ENCODE data around the gene LRRC31.

The LRRC31 gene

GRCh38 chr3:169869484-169870220, at the start of gene LRRC31:
Gene LRRC31, minus strand, starts transcription at chr3:169869935. Its CDS starts 128 bp downstream, at chr3:169869807.
- Histone ChIP-seq H3F3A (ENCODE audit: control insufficient read depth, insufficient read depth) (no peaks in the 10 kb centered on the region), H3K4me3 (ENCODE audit: low read length) (no peak within 1 kb of the TSS), H3K9me2 (replicated peaks; ENCODE audit: control insufficient read depth, low read length) (no peaks in the 10 kb centered on the region), H3K36me3 (ENCODE audit: control insufficient read depth, low read length) (no peaks in the 10 kb centered on the region), H3K27me3 (ENCODE audit: control insufficient read depth, low read length) (no peaks in the 10 kb centered on the region), H3K9me3 (ENCODE audit: control insufficient read depth, insufficient read depth, low read length) (no peaks in the 10 kb centered on the region), H4K20me1 (ENCODE audit: control insufficient read depth, insufficient read depth, low read depth, low read length) (no peaks in the 10 kb centered on the region), H3K4me2 (ENCODE audit: low read length) (no peak within 1 kb of the TSS), H3K27ac (ENCODE audit: low read depth, low read length) (no peak within 1 kb of the TSS), H3K79me2 (ENCODE audit: control insufficient read depth, low read length) (no peaks in the 10 kb centered on the region), H3K4me1 (ENCODE audit: control insufficient read depth, low read length) (peaks cover 23% of the 10 kb centered on the region)
- TF ChIP-seq CTCF (IDR thresholded peaks at IDR 0.05; ENCODE audit: low read depth, low read length, poor library complexity, severe bottlenecking): no peak
- no peak for TF ChIP-seq EZH2phosphoT487 (IDR thresholded peaks at IDR 0.05; ENCODE audit: borderline replicate concordance, low read length)

- Histone ChIP-seq H3K9me2 (replicated peaks; ENCODE audit: control insufficient read depth, low read length) (no peaks in the 10 kb centered on the region), H3K4me2 (ENCODE audit: low read length) (no peak overlapping the region)
These were observed 44.6 kb upstream of the LRRC31 start for GRCh38 chr3:169914321-169914720.

GRCh38 chr3:169913323-169913722, 43.6 kb upstream of the LRRC31 start:
- TF ChIP-seq EZH2phosphoT487 (IDR thresholded peaks at IDR 0.05; ENCODE audit: borderline replicate concordance, low read length): no peak
- no peak for TF ChIP-seq CTCF (IDR thresholded peaks at IDR 0.05; ENCODE audit: low read depth, low read length, poor library complexity, severe bottlenecking)
- no peaks in the 10 kb centered on the region for H4K20me1 ChIP-seq (ENCODE audit: control insufficient read depth, insufficient read depth, low read depth, low read length)
- no peaks in the 10 kb centered on the region for H3K27me3 ChIP-seq (ENCODE audit: control insufficient read depth, low read length)
- peaks cover 3% of the 10 kb centered on the region; the same call in 1 of the 2 replicates for H3K4me1 ChIP-seq (ENCODE audit: control insufficient read depth, low read length)
- no peak overlapping the region for H3K4me3 ChIP-seq (ENCODE audit: low read length)
- no peaks in the 10 kb centered on the region for H3K36me3 ChIP-seq (ENCODE audit: control insufficient read depth, low read length)
- no peaks in the 10 kb centered on the region for H3K9me2 ChIP-seq (replicated peaks; ENCODE audit: control insufficient read depth, low read length)
- no peaks in the 10 kb centered on the region for H3F3A ChIP-seq (ENCODE audit: control insufficient read depth, insufficient read depth)
- no peak overlapping the region for H3K4me2 ChIP-seq (ENCODE audit: low read length)
- no peak overlapping the region for H3K27ac ChIP-seq (ENCODE audit: low read depth, low read length)
- H3K9me3 ChIP-seq (ENCODE audit: control insufficient read depth, insufficient read depth, low read length): no peaks in the 10 kb centered on the region
- H3K79me2 ChIP-seq (ENCODE audit: control insufficient read depth, low read length): no peaks in the 10 kb centered on the region

More at GRCh38 chr3:169914321-169914720, 44.6 kb upstream of the LRRC31 start:
- Histone ChIP-seq H3K27ac (ENCODE audit: low read depth, low read length) (no peak overlapping the region), H3K79me2 (ENCODE audit: control insufficient read depth, low read length) (no peaks in the 10 kb centered on the region), H4K20me1 (ENCODE audit: control insufficient read depth, insufficient read depth, low read depth, low read length) (no peaks in the 10 kb centered on the region), H3K4me1 (ENCODE audit: control insufficient read depth, low read length) (peaks cover 3% of the 10 kb centered on the region; the same call in 1 of the 2 replicates), H3K27me3 (ENCODE audit: control insufficient read depth, low read length) (no peaks in the 10 kb centered on the region), H3K4me3 (ENCODE audit: low read length) (no peak overlapping the region), H3K9me3 (ENCODE audit: control insufficient read depth, insufficient read depth, low read length) (no peaks in the 10 kb centered on the region), H3F3A (ENCODE audit: control insufficient read depth, insufficient read depth) (no peaks in the 10 kb centered on the region), H3K36me3 (ENCODE audit: control insufficient read depth, low read length) (no peaks in the 10 kb centered on the region)
- no peak for TF ChIP-seq EZH2phosphoT487 (IDR thresholded peaks at IDR 0.05; ENCODE audit: borderline replicate concordance, low read length)
- no peak for TF ChIP-seq CTCF (IDR thresholded peaks at IDR 0.05; ENCODE audit: low read depth, low read length, poor library complexity, severe bottlenecking)

All from DOHH2 (cell line).